GF-D8 (cell line): ENCODE measurements around the gene RMI2.

Experiments
- DNase-seq: peaks from one replicate; lab custom pipeline; 2025; lab: John Stamatoyannopoulos, UW

Gene RMI2

DNA sequence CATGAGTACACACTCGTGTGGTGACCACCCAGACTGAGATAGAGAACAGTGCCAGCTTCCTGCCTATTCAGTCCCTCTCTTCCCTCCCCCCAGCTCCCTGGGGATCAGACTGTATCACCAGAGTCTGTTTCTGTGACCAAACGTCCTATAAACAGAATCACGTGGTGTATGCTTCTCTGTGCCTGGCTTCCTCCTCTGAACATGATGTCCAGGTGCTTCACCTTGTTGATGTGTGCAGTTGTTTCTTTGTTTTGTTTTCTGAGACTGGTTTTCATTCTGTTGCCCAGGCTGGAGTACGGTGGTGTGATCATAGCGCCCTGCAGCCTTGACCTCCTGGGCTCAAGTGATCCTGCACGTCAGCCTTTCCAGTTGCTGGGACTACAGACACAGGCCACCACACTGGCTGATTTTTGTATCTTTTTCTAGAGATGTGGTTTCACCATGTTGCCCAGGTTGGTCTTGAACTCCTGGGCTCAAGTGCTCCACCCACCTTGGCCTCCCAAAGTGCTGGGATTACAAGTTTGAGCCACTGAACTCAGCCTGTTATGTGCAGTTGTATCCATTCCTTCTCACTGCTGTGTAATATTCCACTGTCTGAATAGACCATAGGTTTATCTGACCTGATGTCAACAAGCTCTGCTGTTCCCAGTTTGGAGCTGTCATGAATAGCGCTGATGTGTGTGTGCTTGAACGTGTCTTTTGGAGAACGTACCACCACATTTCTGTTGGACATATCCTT lies 35.2 kb upstream of the RMI2 start:
- no peak for DNase-seq

DNA sequence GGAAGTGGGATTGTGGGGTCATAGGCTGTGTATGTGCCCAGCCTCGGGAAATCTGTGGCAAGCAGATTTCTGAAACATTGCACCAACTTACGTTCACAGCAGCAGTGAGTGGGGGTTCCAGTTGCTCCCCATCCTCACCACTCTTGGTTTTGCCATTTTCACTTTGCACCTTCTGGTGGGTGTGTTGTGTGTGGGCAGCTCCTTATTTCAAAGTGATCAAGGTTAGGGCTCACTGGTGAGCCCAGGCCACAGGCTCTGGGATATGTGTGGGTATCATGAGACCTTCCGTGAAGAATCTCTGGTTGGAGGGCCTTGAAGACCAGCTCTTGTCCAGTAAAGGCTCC lies 34.7 kb upstream of the RMI2 start:
- DNase-seq: no peak

DNA sequence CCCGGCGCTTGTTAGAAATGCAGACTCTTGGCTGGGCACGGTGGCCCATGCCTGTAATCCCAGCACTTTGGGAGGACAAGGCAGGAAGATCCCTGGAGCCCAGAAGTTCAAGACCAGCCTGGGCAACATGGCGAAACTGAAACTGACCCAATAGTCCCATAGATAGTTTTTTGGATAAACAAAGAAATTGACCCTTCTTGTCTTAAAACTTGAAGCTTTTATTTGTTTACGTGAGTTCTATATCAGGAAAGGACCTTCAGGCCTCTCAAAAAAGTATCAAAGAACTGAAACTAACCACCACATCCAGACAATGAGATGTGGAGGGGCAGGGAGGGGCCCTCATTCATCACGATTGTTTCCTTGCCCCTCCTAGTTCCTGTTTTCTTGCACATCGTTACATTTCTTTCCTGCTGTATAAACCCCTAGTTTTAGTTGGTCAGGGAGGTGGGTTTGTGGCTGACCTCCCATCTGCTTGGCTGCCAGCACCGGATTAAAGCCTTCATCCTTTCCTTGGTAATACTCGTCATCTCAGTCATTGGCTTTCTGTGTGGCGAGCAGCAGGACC lies 34.2 kb upstream of the RMI2 start:
- DNase-seq: peak; percentile 36

- DNase-seq: no peak
These were observed 32.4 kb upstream of the RMI2 start for GRCh38 chr16:11312718-11313492.

GRCh38 chr16:11313493-11314308 lies 31.6 kb upstream of the RMI2 start:
- DNase-seq: no peak

DNA sequence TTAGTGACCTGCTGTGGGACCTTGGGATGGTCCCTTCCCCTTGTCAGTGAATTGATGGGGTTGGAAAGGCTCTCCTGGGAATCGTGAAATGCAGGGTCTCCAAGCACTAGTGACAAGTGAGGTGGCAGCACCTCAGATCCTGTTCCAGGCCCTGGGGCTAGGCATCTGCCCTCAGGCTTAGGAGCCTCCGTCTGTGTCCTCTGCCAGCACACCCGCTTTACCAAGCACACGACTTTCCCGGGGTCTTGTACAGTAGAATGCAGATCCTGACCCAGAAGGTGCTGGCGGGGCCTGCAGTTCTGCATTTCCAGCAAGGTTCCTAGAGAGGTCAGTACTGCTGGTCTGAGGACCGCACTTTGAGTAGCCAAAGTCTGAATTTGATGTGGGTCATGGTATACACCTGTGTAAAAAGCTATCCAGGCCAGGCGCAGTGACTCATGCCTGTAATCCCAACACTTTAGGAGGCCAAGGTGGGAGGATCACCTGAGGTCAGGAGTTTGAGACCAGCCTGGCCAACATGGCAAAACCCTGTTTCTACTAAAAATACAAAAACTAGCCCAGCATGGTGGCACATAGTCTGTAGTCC lies 30.9 kb upstream of the RMI2 start:
- DNase-seq: no peak

DNA sequence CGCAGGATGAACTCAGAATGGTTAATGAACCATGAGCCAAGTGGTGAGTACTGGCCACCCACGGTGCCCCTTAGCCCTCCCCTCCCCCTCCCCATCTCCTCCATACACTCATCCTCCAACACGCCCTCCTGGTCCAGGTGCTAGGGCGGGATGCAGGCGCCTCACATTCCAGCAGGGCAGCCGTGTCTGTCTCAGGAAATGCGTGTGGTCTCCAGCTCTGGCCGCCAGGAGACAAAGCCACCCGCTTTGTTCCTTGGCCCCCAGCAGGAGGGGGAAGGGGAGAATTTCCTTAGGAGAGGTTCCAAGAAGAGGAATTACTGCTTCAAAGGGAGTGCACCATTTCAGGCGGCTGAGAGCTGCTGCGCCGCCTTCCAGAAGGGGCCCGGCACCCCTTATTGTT lies 29.7 kb upstream of the RMI2 start:
- no peak for DNase-seq

GRCh38 chr16:11316331-11317015 lies 28.8 kb upstream of the RMI2 start:
- no peak for DNase-seq

- no peak for DNase-seq
These were observed 26.4 kb upstream of the RMI2 start for GRCh38 chr16:11318817-11319216.

GRCh38 chr16:11319529-11320146 lies 25.6 kb upstream of the RMI2 start:
- DNase-seq: no peak

DNA sequence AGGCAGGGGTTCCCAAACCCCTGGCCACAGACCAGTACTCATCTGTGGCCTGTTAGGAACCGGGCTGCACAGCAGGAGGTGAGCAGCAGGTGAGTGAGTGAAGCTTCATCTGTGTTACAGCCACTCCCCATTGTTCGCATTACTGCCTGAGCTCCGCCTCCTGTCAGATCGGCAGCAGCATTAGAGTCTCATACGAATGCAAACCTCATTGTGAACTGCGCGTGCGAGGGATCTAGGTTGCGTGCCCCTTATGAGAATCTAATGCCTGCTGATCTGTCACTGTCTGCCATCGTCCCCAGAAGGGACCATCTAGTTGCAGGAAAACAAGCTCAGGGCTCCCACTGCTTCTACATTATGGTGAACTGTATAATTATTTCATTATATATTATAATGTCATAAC lies 25.1 kb upstream of the RMI2 start:
- DNase-seq: no peak

DNA sequence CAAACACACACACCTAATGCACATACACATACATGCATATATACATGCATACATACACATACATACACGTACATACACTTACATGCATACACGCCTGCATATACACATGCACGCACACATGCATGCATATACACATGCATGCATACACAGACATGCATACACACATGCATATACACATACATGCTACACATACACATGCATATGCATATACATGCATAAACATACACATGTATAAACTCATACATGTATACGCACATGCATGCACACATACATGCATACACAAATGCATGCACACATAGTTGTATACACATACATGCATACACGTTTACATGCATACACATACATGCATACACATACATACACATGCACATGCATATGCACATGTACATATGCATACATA lies 23.6 kb upstream of the RMI2 start:
- DNase-seq: no peak

DNA sequence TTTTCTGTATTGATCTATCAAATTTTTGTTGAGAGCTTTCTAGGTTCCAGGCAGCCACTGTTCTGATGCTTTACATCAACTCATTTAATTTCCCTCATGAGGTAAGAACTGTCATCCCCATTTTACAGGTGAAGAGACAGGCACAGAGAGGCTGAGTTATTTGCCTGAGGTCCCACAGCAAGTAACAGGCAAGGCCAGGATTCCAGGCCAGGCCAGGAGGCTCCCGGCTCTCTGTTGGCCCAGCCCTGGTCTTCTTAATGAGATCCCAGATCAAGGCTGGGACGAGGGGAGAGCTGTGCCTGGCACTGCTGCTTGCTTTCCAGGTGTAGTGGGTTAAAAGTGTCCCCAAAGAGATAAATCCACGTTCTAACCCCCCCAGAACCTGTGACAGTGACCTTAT lies 22.4 kb upstream of the RMI2 start:
- no peak for DNase-seq

DNA sequence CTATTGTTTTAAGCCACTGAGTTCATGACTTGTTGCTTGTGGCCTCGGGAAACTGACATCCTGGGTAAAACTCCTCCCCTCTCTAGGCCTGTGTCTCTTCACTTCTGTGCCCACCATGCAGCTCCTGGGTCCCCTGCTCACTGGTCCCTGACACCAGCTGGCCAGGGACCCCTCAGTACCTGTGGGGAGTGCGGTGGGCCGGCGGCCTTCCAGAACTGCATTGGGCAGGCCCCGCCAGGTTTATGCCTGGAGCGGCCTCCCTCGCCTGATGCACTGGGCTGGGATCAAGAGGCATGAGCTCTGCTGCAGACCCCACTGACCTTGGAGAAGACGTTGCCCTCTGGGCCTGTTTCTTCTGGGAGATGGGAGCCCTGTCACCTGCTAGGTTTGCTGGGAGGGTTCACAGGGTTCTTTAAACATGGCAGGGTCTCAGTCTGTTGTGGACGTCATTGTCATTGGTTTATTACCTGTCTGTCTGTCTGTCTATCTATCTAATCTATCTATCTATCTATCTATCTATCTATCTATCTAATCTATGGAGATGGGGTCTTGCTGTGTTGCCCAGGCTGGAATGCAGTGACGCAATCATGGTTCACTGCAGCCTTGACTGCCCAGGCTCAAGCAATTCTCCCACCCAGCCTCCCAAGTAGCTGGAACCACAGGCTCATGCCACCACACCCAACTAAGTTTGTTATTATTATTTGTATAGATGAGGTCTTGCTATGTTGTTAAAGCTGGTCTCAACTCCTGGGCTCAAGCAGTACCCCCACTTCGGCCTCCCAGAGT lies 21.5 kb upstream of the RMI2 start:
- DNase-seq: no peak

- no peak for DNase-seq
These were observed 19.7 kb upstream of the RMI2 start for GRCh38 chr16:11325404-11326083.

DNA sequence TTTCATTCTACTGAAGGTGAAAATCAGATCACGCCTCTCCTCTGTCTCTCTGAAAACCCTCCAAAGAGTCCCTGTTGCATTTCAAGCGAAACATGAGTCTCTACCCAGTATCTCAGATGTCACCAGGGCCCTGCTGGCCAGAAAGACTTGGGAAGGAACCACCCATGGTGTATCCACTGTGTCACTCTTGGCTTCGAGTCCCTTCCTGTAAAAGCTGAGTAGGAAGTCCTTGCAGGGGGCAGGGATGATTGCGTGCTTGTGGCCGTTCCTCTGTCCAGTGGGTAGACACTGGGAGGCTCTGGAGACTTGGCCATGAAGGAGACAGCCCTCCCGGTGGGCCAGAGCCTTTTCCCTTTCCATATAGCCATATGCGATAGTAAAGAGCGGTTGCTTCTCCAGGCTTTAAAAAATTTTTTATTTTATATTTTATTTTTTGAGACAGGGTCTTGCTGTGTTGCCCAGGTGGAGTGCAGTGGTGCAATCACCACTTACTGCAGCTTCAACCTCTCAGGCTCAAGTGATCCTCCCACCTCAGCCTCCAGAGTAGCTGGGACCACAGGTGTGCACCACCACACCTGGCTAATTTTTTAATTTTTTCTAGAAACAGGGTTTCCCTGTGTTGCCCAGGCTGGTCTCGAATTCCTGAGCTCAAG lies 19.0 kb upstream of the RMI2 start:
- no peak for DNase-seq

- DNase-seq: no peak
These were observed 18.5 kb upstream of the RMI2 start for GRCh38 chr16:11326737-11327276.

DNA sequence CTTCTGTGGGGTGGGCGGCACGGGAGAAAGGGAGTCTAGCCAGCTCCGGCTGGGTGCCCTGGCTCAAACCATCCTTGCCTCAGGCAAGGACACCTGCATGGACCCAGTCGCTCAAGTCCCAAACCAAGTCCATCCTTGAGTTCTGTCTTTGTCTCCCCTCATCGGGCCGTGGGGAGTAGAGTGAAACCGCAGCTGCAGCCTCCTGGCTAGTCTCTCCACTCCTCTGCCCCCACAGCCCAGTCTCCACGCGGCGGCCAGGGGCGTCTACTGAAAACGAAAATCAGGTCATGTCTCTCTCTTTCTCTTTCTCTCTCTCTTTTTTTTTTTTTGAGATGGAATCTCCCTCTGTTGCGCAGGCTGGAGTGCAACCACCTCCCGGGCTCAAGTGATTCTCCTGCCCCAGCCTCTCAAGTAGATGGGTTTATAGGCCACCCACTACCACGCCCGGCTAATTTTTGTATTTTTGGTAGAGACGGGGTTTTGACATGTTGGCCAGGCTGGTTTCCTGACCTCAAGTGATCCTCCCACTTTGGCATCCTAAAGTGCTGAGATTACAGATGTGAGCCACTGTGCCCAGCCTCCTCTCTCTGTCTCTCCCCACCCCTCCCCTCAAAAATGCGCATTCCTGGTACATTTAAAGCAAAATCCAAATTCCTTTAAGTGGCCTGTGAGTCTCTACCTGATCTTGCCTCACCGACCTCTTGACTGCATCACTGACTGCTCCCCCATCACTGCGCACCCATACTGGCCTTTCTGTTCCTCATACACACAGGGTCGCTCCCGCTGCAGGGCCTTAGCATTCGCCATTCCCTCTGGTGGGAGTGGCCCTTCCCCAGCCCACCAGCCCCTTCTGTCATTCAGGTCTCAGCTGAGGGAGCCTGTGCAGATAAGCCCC lies 17.7 kb upstream of the RMI2 start:
- no peak for DNase-seq
